HG02623 (cell line): ENCODE measurements around the gene ZBED1.
"Not testable (repeated sequence)": the region's sequence is repeated elsewhere in the genome, so short reads cannot be mapped to it uniquely, and the experiment has no call there.

ENCODE experiments used
- ATAC-seq: cut with Tn5 transposase; IDR thresholded peaks from one replicate; pipeline ENCODE4 v1.9.1; 2021; ENCODE audit warnings: moderate library complexity; ENCODE audit not compliant: unreplicated experiment

The ZBED1 gene

GRCh38 chrX:2457289-2458133, 43.3 kb downstream of the ZBED1 start:
- no peak for ATAC-seq

DNA sequence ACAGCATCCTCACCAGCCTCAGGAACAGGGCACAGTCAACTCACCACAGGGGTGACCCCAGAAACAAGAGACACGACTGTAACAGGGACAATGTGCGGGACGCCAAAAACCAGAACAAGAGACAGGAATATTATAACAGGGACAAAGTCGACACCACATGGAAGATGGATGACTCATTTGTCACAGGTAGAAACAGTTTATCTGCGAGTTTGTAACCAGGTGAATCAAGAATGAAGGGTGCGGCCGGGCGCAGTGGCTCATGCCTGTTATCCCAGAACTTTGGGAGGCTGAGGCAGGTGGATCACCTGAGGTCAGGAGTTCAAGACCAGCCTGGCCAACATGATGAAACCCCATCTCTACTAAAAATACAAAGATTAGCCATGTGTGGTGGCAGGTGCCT, 44.7 kb downstream of the ZBED1 start:
- ATAC-seq, result not testable (repeated sequence)

GRCh38 chrX:2454620-2455019, 46.2 kb downstream of the ZBED1 start:
- ATAC-seq, result not testable (repeated sequence)

DNA sequence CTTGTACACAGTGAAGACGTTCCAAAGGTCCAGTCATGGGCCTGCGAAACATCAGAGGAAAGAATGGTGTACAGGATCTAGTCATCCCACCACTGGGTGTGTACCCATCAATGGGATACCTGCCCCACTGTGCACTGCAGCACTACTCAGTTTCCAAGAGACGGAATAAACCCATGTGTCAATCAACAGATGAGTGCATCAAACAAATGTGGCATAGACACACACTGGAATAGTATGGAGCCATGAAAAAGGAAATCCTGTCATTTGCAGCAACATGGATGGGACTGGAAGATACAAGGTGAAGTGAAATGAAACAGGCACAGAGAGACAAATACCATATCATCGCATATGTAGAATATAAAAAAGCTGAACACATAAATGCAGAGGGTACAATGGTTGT, 48.0 kb downstream of the ZBED1 start:
- ATAC-seq, result no peak

DNA sequence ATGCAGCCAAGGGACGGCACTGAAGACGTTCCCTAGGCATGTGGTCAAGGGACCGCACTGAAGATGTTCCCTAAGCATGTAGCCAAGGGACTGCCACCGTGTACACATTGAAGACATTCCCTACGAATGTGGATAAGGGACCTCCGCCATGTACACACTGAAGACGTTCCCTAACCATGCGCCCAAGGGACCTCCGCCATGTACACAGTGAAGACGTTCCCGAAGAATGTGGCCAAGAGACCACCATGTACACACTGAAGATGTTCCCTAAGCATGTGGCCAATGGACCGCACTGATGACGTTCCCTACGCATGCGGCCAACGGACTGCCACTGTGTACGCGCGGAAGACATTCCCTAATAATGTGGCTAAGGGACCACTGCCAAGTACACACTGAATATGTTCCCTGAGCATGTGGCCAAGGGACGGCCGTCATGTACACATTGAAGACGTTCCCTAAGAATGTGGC, 48.4 kb downstream of the ZBED1 start:
- no peak for ATAC-seq

GRCh38 chrX:2451501-2452316, 49.1 kb downstream of the ZBED1 start:
- no peak for ATAC-seq

GRCh38 chrX:2450681-2451080, 50.1 kb downstream of the ZBED1 start:
- ATAC-seq, result no peak

GRCh38 chrX:2449135-2449886, 51.5 kb downstream of the ZBED1 start:
- no peak for ATAC-seq

DNA sequence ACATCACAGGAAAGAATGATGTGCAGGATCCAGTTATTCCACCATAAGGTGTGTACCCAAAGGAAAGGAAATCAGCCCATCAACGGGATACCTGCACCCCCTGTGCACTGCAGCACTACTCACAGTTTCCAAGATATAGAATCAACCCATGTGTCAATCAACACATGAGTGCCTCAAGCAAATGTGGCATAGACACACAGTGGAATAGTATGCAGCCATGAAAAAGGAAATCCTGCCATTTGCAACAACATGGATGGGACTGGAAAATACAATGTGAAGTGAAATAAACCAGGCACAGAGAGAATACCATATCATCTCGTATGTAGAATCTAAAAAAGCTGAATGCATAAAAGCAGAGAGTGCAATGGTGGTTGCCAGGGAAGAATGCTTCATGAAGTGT, 53.3 kb downstream of the ZBED1 start:
- no peak for ATAC-seq

DNA sequence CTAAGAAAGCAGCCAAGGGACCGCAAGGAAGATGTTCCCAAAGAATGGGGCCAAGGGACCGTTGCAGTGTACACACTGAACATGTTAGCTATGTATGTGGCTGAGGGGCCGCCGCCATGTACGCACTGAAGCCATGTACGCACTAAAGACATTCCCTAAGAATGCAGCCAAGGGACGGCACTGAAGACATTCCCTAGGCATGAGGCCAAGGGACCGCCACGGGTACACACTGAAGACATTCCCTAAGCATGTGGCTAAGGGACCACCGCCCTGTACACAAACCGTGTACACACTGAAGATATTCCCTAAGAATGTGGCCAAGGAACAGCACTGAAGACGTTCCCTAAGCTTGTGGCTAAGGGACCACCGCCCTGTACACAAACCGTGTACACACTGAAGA, 54.0 kb downstream of the ZBED1 start:
- ATAC-seq, result no peak

DNA sequence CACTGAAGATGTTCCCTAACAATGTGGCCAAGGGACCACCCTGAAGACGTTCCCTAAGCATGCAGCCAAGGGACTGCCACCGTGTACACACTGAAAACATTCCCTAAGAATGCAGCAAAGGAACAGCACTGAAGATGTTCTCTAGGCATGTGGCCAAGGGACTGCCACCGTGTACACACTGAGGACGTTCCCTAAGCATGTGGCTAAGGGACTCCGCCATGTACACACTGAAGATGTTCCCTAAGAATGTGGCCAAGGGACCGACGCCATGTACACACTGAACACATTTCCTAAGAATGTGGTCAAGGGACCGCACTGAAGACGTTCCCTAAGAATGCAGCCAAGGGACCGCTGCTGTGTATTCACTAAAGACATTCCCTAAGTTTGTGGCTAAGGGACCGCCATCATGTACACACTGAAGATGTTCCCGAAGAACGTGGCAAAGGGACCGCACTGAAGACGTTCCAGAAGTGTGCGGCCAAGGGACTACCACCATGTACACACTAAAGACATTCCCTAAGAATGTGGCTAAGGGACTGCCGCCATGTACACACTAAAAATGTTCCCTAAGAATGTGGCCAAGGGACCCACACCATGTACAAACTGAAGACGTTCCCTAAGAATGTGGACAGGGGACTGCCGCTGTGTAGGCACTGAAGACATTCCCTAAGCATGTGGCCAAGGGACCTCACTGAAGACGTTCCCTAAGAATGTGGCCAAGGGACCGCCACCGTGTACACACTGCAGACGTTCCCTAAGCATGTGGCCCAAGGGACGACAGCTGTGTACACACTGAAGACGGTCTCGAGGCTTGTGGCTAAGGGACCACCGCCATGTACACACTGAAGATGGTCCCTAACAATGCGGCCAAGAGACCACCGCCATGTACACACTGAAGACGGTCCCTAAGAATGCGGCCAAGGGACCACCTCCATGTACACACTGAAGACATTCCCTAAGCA, 54.8 kb downstream of the ZBED1 start:
- no peak for ATAC-seq

DNA sequence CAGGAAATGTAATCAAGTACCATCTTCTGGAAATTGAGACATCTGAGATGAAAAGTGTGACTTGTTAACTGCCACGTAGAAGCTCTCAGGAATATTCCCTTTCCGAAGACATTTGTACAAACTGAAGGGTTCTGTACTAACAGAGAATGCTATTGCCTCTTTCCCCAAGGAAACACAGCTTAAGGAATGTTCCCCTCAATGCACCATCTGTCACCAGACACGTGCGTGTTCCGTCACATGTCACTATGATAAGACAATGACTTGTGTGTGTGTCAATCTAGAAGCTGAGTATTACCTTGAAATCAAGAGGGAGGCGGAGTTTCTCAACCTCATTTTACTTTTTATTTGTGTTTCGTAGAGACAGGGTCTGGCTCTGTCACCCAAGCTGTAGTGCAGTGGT, 58.1 kb downstream of the ZBED1 start:
- ATAC-seq, result no peak

DNA sequence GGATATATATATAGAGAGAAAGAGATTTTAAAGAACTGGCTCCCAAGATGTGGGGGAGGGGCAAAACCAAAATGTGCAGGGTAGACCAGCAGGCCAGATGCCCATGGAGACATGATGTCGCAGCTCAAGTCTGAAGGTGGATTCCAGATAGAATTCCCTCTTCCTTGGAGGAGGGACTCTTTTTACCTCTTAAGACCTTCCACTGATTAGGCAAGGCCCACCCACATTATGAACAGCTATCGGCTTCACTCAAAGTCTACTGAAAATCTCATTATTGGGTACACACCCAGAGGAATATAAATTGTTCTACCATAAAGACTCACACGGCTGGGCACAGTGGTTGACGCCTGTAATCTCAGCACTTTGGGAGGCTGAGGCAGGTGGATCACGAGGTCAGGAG, 59.3 kb downstream of the ZBED1 start:
- no peak for ATAC-seq

DNA sequence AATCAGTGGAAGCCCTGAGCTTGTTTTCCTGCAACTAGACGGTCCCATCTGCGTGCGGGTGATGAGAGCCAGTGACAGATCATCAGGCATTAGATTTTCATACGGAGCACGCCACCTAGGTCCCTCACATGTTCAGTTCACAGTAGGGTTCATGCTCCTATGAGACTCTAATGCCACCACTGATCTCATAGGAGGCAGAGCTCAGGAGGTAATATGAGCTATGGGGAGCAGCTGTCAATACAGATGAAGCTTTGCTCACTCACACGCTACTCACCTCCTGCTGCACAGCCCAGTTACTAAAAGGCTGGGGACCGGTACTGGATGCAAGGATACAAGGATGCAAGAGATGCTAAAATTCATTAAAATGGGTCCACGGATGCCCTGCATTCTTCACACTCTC, 61.2 kb downstream of the ZBED1 start:
- no peak for ATAC-seq
